ENCODE data around the gene MIPOL1. TPM values are rescaled to one million over a fixed set of nuclear protein-coding genes. Genes with fewer than 3 reads are reported as not detected.
"Not testable (repeated sequence)": the region's sequence is repeated elsewhere in the genome, so short reads cannot be mapped to it uniquely, and the experiment has no call there.

The MIPOL1 gene
- total and polyA plus RNA-seq, 7 donors: 1.2 to 21.6 (median 11.7) TPM

DNA sequence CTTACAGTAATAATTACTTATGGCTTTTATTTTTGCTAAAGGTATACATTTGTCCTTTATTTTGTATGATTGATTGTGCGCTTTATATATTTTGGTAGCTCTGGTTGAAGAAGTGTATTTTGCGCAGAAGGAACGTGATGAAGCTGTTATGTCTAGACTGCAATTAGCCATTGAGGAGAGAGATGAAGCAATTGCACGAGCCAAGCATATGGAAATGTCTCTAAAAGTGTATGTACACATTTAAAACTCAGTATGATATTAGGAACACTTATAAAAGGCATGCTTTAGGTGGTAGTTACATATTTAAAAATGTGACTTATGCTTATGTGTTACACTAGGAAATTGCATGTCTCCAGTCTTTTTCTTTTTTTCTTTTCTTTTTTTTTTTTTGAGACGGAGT is 87.5 kb downstream of the MIPOL1 start:
- DNase-seq: no peak
- Histone ChIP-seq H3K27me3 (no peaks in the 10 kb centered on the region), H3K27ac (no peak overlapping the region), H3K4me3 (no peak overlapping the region), H3K4me1 (no peaks in the 10 kb centered on the region), H3K36me3 (peaks cover 0 to 38% (median 2%) of the 10 kb centered on the region in 4 donors), H3K9me3 (no peaks in the 10 kb centered on the region)
- 93% methylated on average over 5 of the region's 5 CpGs for WGBS, 2 donors
- TF ChIP-seq POLR2AphosphoS5 (IDR thresholded peaks at IDR 0.05) (no peak), POLR2A (IDR thresholded peaks at IDR 0.05) (no peak), EP300 (IDR thresholded peaks at IDR 0.05) (no peak)
- TF ChIP-seq, protein P1, sequence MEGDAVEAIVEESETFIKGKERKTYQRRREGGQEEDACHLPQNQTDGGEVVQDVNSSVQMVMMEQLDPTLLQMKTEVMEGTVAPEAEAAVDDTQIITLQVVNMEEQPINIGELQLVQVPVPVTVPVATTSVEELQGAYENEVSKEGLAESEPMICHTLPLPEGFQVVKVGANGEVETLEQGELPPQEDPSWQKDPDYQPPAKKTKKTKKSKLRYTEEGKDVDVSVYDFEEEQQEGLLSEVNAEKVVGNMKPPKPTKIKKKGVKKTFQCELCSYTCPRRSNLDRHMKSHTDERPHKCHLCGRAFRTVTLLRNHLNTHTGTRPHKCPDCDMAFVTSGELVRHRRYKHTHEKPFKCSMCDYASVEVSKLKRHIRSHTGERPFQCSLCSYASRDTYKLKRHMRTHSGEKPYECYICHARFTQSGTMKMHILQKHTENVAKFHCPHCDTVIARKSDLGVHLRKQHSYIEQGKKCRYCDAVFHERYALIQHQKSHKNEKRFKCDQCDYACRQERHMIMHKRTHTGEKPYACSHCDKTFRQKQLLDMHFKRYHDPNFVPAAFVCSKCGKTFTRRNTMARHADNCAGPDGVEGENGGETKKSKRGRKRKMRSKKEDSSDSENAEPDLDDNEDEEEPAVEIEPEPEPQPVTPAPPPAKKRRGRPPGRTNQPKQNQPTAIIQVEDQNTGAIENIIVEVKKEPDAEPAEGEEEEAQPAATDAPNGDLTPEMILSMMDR (IDR thresholded peaks at IDR 0.05): no peak
- intact Hi-C loops (cut with DNase I): no loop called here

GRCh38 chr14:37289688-37290087 is 92.0 kb downstream of the MIPOL1 start:
- DNase-seq: no peak
- H3K27ac ChIP-seq: no peak overlapping the region
- 35 to 44% methylated on average over 2 of the region's 2 CpGs for WGBS, 2 donors
- H3K27me3 ChIP-seq: no peaks in the 10 kb centered on the region
- intact Hi-C loops (cut with DNase I): no loop called here
- no peak for TF ChIP-seq EP300 (IDR thresholded peaks at IDR 0.05)
- no peak for TF ChIP-seq POLR2AphosphoS5 (IDR thresholded peaks at IDR 0.05)
- no peak for TF ChIP-seq POLR2A (IDR thresholded peaks at IDR 0.05)
- TF ChIP-seq, protein P1 (IDR thresholded peaks at IDR 0.05): no peak
- peaks cover 0 to 45% (median 5%) of the 10 kb centered on the region in 4 donors for H3K36me3 ChIP-seq
- H3K4me1 ChIP-seq: no peaks in the 10 kb centered on the region
- no peak overlapping the region for H3K4me3 ChIP-seq
- no peaks in the 10 kb centered on the region for H3K9me3 ChIP-seq

DNA sequence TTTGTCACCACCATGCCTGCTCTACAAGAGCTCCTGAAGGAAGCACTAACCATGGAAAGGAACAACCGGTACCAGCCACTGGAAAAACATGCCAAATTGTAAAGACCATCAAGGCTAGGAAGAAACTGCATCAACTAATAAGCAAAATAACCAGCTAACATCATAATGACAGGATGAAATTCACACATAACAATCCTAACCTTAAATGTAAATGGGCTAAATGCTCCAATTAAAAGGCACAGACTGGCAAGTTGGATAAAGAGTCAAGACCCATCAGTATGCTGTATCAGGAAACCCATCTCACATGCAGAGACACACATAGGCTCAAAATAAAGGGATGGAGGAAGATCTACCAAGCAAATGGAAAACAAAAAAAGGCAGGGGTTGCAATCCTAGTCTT is 97.5 kb downstream of the MIPOL1 start:
- H3K4me1 ChIP-seq; H3K9me3 ChIP-seq; H3K4me3 ChIP-seq; H3K36me3 ChIP-seq; DNase-seq; intact Hi-C loops (cut with DNase I); H3K27me3 ChIP-seq; H3K27ac ChIP-seq: not testable (repeated sequence)
- WGBS, 2 donors: 98 to 100% methylated on average over 1 of the region's 1 CpG

DNA sequence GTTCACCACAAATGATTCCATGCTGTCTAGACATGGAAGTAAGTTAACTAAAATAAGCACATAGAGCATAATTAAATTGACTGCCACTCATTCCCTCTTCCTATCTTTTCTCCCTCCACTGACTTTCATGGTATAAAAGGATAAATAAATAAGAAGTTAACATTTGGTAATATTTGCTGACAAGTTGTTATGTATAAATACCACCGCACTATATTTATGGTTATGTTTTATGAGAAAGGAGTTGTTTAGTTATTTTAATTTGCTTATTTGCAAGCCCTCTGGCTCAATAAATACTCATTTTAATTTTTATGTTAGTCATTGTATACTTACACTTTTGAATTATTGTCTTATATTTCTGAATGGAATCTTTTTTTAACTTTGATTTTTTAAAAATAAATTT is 113.5 kb downstream of the MIPOL1 start:
- TF ChIP-seq, protein P1 (IDR thresholded peaks at IDR 0.05): no peak
- TF ChIP-seq POLR2A (IDR thresholded peaks at IDR 0.05) (no peak), POLR2AphosphoS5 (IDR thresholded peaks at IDR 0.05) (no peak), EP300 (IDR thresholded peaks at IDR 0.05) (no peak)
- Histone ChIP-seq H3K36me3 (no peaks in the 10 kb centered on the region), H3K4me1 (peaks cover 0 to under 1% (median 0%) of the 10 kb centered on the region in 4 donors), H3K27ac (no peak overlapping the region), H3K4me3 (no peak overlapping the region), H3K9me3 (no peaks in the 10 kb centered on the region), H3K27me3 (no peaks in the 10 kb centered on the region)
- WGBS, 2 donors: 90 to 92% methylated on average over 1 of the region's 1 CpG
- DNase-seq: no peak
- intact Hi-C loops (cut with DNase I): no loop called here

DNA sequence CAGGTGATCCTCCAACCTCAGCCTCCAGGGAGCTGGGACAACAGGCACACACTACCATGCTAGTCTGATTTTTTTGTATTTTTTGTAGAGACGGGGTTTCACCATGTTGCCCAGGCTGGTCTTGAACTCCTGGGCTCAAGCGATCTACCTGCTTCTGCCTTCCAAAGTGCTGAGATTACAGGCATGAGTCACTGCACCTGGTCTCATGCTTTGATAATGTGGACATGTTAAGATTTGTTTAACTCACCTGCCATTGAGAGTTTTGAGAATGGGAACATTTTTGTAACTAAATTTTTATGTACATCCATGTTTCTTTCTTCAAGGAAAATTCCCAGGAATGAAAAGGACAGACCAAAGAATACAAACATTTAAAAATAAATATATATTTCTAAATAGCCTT is 121.2 kb downstream of the MIPOL1 start:
- no peaks in the 10 kb centered on the region for H3K9me3 ChIP-seq
- no peaks in the 10 kb centered on the region for H3K27me3 ChIP-seq
- TF ChIP-seq POLR2A (IDR thresholded peaks at IDR 0.05) (no peak), POLR2AphosphoS5 (IDR thresholded peaks at IDR 0.05) (no peak), EP300 (IDR thresholded peaks at IDR 0.05) (no peak)
- TF ChIP-seq, protein P1 (IDR thresholded peaks at IDR 0.05): no peak
- no peak for DNase-seq
- no peak overlapping the region for H3K4me3 ChIP-seq
- no peaks in the 10 kb centered on the region for H3K4me1 ChIP-seq
- WGBS, 2 donors: 95 to 96% methylated on average over 2 of the region's 2 CpGs
- intact Hi-C loops (cut with DNase I): no loop called here
- no peak overlapping the region for H3K27ac ChIP-seq
- H3K36me3 ChIP-seq: no peaks in the 10 kb centered on the region
